ENCODE data around the gene NET1.

- TF ChIP-seq POLR2AphosphoS5 (IDR thresholded peaks at IDR 0.05) (no peak), EP300 (IDR thresholded peaks at IDR 0.05) (no peak), CTCF (IDR thresholded peaks at IDR 0.05) (no peak)
These were observed 48.8 kb downstream of the NET1 start for GRCh38 chr10:5461203-5461588.

All from esophagus muscularis mucosa (tissue), 4 donors.